Hematopoietic multipotent progenitor cell (in vitro differentiated cells): ENCODE measurements around the gene MCM9. TPM values are rescaled to one million over a fixed set of nuclear protein-coding genes. Genes with fewer than 3 reads are reported as not detected.
"Not testable (repeated sequence)": the region's sequence is repeated elsewhere in the genome, so short reads cannot be mapped to it uniquely, and the experiment has no call there.

ENCODE experiments used
- DNase-seq, 3 donors: peaks; one replicate each; pipeline ENCODE4 v3.0.0-alpha.2; 2011 to 2015; ENCODE audit warnings: low read depth in 2 of 3, low spot score in 2 of 3
- total RNA-seq: library from RNA; depleted of rRNA; stranded (reverse); fragments of >200 nt; gene quantifications from one replicate; pipeline ENCODE4 v1.2.3, GENCODE V29; 2012

MCM9 gene
- total RNA-seq, 1 donor = 14.5 TPM

DNA sequence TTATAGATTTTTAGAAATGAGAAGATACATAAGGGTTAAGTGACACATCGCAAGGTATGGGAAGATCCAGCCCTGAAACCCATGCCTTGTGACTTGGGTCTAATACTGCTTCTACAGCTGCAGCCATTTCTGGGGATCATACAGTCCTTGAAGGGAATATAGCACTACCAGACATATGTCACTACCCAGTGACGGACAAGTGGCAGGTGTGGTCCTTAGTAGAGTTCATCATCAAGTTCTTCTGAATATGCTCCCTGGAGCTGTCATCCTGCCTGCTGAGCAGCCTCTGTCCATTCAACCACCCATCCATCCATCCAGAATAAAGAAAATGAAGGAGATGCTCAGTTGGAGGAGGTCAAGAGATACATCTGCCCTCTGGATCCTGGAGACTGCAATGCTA, 159.6 kb downstream of the MCM9 start:
- no peak for DNase-seq

DNA sequence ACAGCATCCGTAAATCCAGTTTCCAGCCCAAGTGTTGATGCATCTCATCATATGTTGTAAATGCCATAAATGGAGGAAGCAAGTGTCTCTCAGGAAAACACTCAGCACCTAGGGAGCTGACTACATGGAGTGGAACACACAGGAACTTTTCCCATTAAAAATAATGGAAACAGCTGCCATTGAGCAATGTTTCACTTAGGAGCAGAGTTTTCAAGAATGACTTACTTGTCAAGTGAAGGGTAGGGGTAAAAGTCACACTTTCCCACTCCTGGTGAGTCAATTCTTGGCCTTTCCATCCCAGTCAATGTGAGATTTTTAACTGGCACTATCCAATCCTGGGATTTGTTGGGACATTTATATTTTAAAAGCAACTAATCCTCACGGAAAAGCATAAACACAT, 160.4 kb downstream of the MCM9 start:
- DNase-seq = no peak

DNA sequence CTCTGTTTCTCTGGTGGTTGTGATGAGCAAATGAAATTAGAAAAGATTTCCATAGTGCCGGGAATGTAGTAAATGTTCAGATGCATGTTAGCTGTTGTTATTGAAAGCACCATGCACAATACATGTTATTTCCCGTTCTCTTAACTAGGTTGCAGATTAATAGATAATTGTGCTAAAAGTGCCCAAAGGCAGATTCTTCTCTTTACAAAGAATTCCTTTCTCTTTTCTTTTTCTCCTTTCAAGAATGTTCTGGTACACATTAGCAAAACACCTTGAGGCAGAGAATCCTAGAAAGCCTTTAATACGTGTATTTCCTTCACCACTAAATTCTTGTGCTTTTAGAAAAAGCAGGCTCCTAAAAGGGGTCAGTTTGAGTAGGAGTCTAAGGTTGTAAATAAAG, 162.1 kb downstream of the MCM9 start:
- DNase-seq = no peak

DNA sequence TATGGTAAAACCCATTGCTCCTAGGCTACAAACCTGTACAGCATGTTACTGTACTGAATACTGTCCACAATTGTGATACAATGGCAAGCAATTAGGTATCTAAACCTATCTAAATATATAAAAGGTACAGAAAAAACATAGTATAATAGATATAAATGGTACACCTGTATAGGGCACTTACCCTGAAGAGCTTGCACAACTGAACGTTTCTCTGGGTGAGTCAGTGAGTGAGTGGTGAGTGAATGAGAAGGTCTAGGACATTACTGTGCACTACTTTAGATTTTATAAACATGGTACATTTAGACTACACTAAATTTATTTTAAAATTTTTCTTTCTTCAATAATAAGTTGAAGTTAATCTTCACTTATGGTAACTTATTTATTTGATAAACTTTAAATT, 163.7 kb downstream of the MCM9 start:
- no peak for DNase-seq

DNA sequence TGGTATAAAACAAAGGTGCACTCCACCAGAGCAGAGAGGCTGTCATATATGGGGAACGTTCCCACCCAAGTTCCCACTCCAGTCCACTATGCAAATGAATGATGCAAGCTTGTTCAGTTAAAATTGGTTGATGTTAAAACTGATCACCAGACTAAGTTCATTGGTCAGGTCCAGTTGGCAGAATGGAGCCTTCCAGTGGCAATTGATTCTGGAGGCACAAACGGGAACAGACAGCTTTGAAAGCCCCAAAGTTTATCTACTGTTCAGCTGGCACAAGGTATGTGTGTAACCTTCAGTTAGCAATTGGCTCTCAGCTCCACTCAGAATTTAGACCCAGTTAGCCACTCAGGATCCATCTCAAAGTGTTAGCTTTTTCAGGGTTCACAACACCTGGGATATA, 164.1 kb downstream of the MCM9 start:
- no peak for DNase-seq

GRCh38 chr6:118770112-118770788, 164.7 kb downstream of the MCM9 start:
- DNase-seq = no peak

GRCh38 chr6:118768904-118769325, 166.0 kb downstream of the MCM9 start:
- no peak for DNase-seq

- DNase-seq = no peak
Observed at GRCh38 chr6:118768441-118768840, 166.5 kb downstream of the MCM9 start.

GRCh38 chr6:118765316-118765715, 169.6 kb downstream of the MCM9 start:
- DNase-seq = not testable (repeated sequence)

DNA sequence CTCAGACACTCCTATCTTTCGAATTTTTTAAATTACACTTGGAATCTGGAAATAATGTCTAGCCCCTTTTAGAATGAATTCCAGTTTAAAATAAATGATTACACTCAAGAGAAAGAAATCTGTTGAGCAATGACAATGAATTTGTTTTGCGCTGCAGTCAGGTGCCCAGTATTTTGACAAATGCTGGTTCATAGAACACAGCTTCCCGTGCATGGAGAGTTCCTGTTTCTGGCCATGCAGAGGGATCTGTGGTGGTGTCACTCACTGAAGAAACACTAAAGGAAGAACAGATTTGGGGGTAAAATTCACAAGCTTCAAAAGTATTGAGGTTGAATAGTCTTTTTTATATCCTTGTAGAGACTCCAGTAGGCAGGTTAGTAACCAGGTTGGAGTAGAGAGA, 170.2 kb downstream of the MCM9 start:
- peak in 1 of 3 donors; percentile 57 for DNase-seq

Other genes with a start within 250 kb of the MCM9 start
- gene ASF1A, start 41.0 kb downstream of the MCM9 start, total RNA-seq = 9.4 TPM
- gene FAM184A, start 143.5 kb upstream of the MCM9 start, total RNA-seq = 0.27 TPM